HEK293 (cell line): ENCODE results near the gene CLIP3.

Experiments
- CTCF ChIA-PET: fragments of 350-600 bp; formaldehyde crosslinking; extraction: SDS; loops from one replicate; lab custom pipeline; 2021; ENCODE audit warnings: antibody characterized with exemption; lab: Yijun Ruan, JAX
- POLR2A ChIA-PET: fragments of 300-600 bp; formaldehyde crosslinking; extraction: SDS; loops from one replicate; lab custom pipeline; 2020; ENCODE audit warnings: antibody characterized with exemption, inconsistent platforms; lab: Yijun Ruan, JAX
- H3K27ac ChIP-seq: fragments of 200-500 bp; sonication (Bioruptor generic); 2 replicates; pipeline ENCODE4 v1.5.1; 2014; ENCODE audit warnings: low read depth, low read length, control low read depth, inconsistent platforms; ENCODE audit errors: extremely low read depth
- H3K36me3 ChIP-seq, 2 experiments: fragments of 200-500 bp in 1 of 2; sonication (Bioruptor generic) in 1 of 2; 1 replicate in 1 of 2; 2 replicates in 1 of 2; pipeline ENCODE4 v1.5.1; 2014 to 2017; ENCODE audit warnings: inconsistent platforms in 2 of 2, low read length in 2 of 2; ENCODE audit not compliant: control insufficient read depth in 2 of 2, insufficient read depth in 1 of 2
- H3K4me1 ChIP-seq: fragments of 200-500 bp; sonication (Bioruptor generic); 2 replicates; pipeline ENCODE4 v1.5.1; 2014; ENCODE audit warnings: mild to moderate bottlenecking, low read length, inconsistent platforms; ENCODE audit not compliant: control insufficient read depth, insufficient read depth
- H3K4me3 ChIP-seq: 2 replicates; pipeline ENCODE4 v1.5.1; 2011; ENCODE audit warnings: low read depth, mild to moderate bottlenecking, control low read depth, low read length, moderate library complexity
- H3K9me3 ChIP-seq: fragments of 200-500 bp; sonication (Bioruptor generic); 2 replicates; pipeline ENCODE4 v1.5.1; 2014; ENCODE audit warnings: low read depth, low read length, inconsistent platforms; ENCODE audit not compliant: control insufficient read depth, insufficient read depth
- FEZF1 ChIP-seq: fragments of 450-650 bp; formaldehyde crosslinking; IDR thresholded peaks from 2 replicates; pipeline ENCODE4 v1.5.1; 2016; ENCODE audit warnings: missing biosample characterization, missing genetic modification characterization
- PRDM1 ChIP-seq: fragments of 450-650 bp; formaldehyde crosslinking; IDR thresholded peaks from 2 replicates; pipeline ENCODE4; 2016; ENCODE audit warnings: missing biosample characterization, missing genetic modification characterization
- ZBTB1 ChIP-seq: fragments of 450-650 bp; formaldehyde crosslinking; IDR thresholded peaks from 2 replicates; pipeline ENCODE4 v1.5.1; 2016; ENCODE audit warnings: missing biosample characterization, missing genetic modification characterization
- ZBTB48 ChIP-seq: fragments of 450-650 bp; formaldehyde crosslinking; IDR thresholded peaks from 2 replicates; pipeline ENCODE4 v1.5.1; 2016; ENCODE audit warnings: missing biosample characterization, missing genetic modification characterization
- ZBTB6 ChIP-seq: fragments of 450-650 bp; formaldehyde crosslinking; IDR thresholded peaks from 2 replicates; pipeline ENCODE4 v1.5.1; 2017; ENCODE audit warnings: missing biosample characterization, missing genetic modification characterization
- ZBTB7A ChIP-seq: fragments of 450-650 bp; formaldehyde crosslinking; IDR thresholded peaks from 2 replicates; pipeline ENCODE4 v1.5.1; 2016; ENCODE audit warnings: low read depth, missing biosample characterization, missing genetic modification characterization
- ZFHX2 ChIP-seq: fragments of 450-650 bp; formaldehyde crosslinking; conservative IDR thresholded peaks from 2 replicates; pipeline ENCODE4 v1.5.1; 2016; ENCODE audit warnings: missing biosample characterization, missing genetic modification characterization
- ZFP69B ChIP-seq: fragments of 450-650 bp; formaldehyde crosslinking; IDR thresholded peaks from 2 replicates; pipeline ENCODE4 v1.5.1; 2016; ENCODE audit warnings: missing biosample characterization, missing genetic modification characterization
- ZNF18 ChIP-seq: fragments of 450-650 bp; formaldehyde crosslinking; IDR thresholded peaks from 2 replicates; pipeline ENCODE4 v1.5.1; 2016; ENCODE audit warnings: missing biosample characterization, missing genetic modification characterization
- ZNF239 ChIP-seq: fragments of 450-650 bp; formaldehyde crosslinking; IDR thresholded peaks from 2 replicates; pipeline ENCODE4 v1.5.1; 2016; ENCODE audit warnings: missing biosample characterization, missing genetic modification characterization
- ZNF585B ChIP-seq: fragments of 450-650 bp; formaldehyde crosslinking; IDR thresholded peaks from 2 replicates; pipeline ENCODE4 v1.5.1; 2016; ENCODE audit warnings: missing biosample characterization, missing genetic modification characterization
- ZNF600 ChIP-seq: fragments of 450-650 bp; formaldehyde crosslinking; IDR thresholded peaks from 2 replicates; pipeline ENCODE4 v1.5.1; 2016; ENCODE audit warnings: missing biosample characterization, missing genetic modification characterization
- ZNF623 ChIP-seq: fragments of 450-650 bp; formaldehyde crosslinking; IDR thresholded peaks from 2 replicates; pipeline ENCODE4 v1.5.1; 2016; ENCODE audit warnings: missing biosample characterization, missing genetic modification characterization
- ZNF624 ChIP-seq: fragments of 450-650 bp; formaldehyde crosslinking; IDR thresholded peaks from 2 replicates; pipeline ENCODE4 v1.5.1; 2017; ENCODE audit warnings: missing biosample characterization, missing genetic modification characterization
- ZNF76 ChIP-seq: fragments of 450-650 bp; formaldehyde crosslinking; IDR thresholded peaks from 2 replicates; pipeline ENCODE4; 2016; ENCODE audit warnings: low read depth, missing biosample characterization, missing genetic modification characterization, borderline replicate concordance
- TF ChIP-seq, protein P1 (sequence below): fragments of 450-650 bp; formaldehyde crosslinking; IDR thresholded peaks from 2 replicates; pipeline ENCODE4 v1.5.1; 2016; ENCODE audit warnings: missing biosample characterization, missing genetic modification characterization
- TF ChIP-seq, protein P2 (sequence below): fragments of 450-650 bp; formaldehyde crosslinking; optimal IDR thresholded peaks from 2 replicates; pipeline ENCODE3; 2016; ENCODE audit warnings: missing biosample characterization, mild to moderate bottlenecking, missing genetic modification characterization
- TF ChIP-seq, protein P3 (sequence below): fragments of 450-650 bp; formaldehyde crosslinking; IDR thresholded peaks from 2 replicates; pipeline ENCODE4 v1.5.1; 2016; ENCODE audit warnings: missing biosample characterization, missing genetic modification characterization
- TF ChIP-seq, protein P4 (sequence below): sonication (generic); formaldehyde crosslinking; IDR thresholded peaks from 2 replicates; pipeline ENCODE4 v1.8.1; 2022; ENCODE audit warnings: mild to moderate bottlenecking, moderate library complexity, missing genetic modification reagents

CLIP3 gene

DNA sequence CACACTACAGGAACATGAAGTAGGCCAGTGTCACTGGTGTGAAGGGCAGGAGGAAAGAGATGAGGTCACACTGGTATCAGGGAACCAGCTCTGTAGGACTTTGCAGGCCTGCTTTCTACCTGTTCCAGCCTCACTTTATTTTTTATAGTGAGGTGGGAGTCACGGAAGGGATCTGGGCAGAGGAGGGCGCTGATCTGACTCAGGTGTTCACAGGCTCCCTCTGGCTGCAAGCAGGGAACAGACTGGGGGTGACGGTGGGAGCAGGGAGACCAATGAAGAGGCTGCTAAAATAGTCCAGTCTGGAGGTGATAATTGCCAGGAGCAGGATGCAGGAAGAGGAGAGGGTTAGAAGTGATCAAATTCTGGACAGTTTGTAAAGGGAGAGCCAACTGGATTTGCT lies 18.6 kb upstream of the CLIP3 start (continued):
- 0 out of 2 replicates have a peak, but pooled peaks have one; percentile 13 for TF ChIP-seq ZNF18 (tag by site-specific recombination)
- TF ChIP-seq, all 188 proteins: peak for 6

GRCh38 chr19:36049080-36049698 lies 16.5 kb upstream of the CLIP3 start:
- TF ChIP-seq ZNF600 (tag by site-specific recombination), result no peak
- peak; percentile 16; the same call in 1 of the 2 replicates for TF ChIP-seq FEZF1
- TF ChIP-seq ZBTB6 (tag by site-specific recombination), result peak; percentile 56; the same call in 1 of the 2 replicates
- TF ChIP-seq, protein P1, sequence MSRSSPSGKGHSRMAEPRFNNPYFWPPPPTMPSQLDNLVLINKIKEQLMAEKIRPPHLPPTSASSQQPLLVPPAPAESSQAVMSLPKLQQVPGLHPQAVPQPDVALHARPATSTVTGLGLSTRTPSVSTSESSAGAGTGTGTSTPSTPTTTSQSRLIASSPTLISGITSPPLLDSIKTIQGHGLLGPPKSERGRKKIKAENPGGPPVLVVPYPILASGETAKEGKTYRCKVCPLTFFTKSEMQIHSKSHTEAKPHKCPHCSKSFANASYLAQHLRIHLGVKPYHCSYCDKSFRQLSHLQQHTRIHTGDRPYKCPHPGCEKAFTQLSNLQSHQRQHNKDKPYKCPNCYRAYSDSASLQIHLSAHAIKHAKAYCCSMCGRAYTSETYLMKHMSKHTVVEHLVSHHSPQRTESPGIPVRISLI (tag by site-specific recombination), result 0 out of 2 replicates have a peak, but pooled peaks have one; percentile 50
- CTCF ChIA-PET, result interaction anchor here (0.7 to 0.8 kb wide), 2 partner anchors 12 to 167 kb away, joined by 3 read pairs; no protein-coding TSS in a partner anchor
- H3K27ac ChIP-seq, result no peak overlapping the region

GRCh38 chr19:36047835-36048234 lies 15.2 kb upstream of the CLIP3 start:
- Histone ChIP-seq H3K4me3 (no peak overlapping the region), H3K36me3 (peaks cover 7 to 71% of the 10 kb centered on the region in 2 experiments), H3K27ac (no peak overlapping the region), H3K9me3 (no peaks in the 10 kb centered on the region; the same call in none of the 2 replicates), H3K4me1 (peaks cover 8% of the 10 kb centered on the region; the same call in 1 of the 2 replicates)
- POLR2A ChIA-PET, result interaction anchor here (0.6 to 0.7 kb wide), 2 partner anchors 9 to 50 kb away, joined by 3 read pairs; no protein-coding TSS in a partner anchor
- CTCF ChIA-PET, result interaction anchor here (0.6 kb wide), 1 partner anchor 90 kb away, joined by 3 read pairs; no protein-coding TSS in a partner anchor
- peak; percentile 77 for TF ChIP-seq PRDM1 (tag by site-specific recombination)
- TF ChIP-seq ZBTB48 (tag by site-specific recombination), result no peak
- no peak for TF ChIP-seq ZNF239 (tag by site-specific recombination)
- TF ChIP-seq ZBTB7A (tag by site-specific recombination), result no peak

More at GRCh38 chr19:36049080-36049698, 16.5 kb upstream of the CLIP3 start:
- no peaks in the 10 kb centered on the region; the same call in none of the 2 replicates for H3K9me3 ChIP-seq
- peaks cover 7 to 62% of the 10 kb centered on the region in 2 experiments for H3K36me3 ChIP-seq
- H3K4me1 ChIP-seq, result peaks cover 14% of the 10 kb centered on the region
- POLR2A ChIA-PET, result no interaction called here
- H3K4me3 ChIP-seq, result no peak overlapping the region

DNA sequence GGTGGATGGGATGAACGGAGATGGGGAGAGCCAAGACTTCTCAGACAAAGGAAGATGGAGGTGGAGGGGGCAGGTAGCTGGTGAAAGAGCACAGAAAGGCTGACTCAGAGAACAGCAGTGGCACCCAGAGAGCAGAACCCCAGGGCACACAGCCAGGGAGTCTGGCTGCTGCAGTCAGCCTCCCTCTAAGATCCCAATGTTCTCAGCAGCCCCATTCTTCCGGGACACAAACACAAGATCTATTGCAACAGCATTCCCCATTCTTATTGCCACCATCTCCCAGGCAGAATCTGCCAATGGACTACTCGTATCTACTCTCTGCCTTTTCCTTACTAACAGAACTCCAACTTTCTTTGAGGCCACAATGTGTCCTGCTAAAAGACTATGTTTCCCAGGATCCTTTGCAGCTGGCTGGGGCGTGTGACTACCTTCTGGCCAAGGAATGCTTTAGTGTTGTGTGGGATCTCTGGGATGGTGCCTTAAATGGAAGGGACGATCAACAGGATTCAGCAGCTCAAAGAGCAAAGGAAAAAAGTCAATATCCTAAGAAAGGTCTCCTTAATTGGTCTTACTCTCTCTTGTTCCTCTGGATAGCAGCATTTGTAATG lies 13.9 kb upstream of the CLIP3 start:
- Histone ChIP-seq H3K4me3 (no peak overlapping the region), H3K36me3 (peaks cover 7 to 79% of the 10 kb centered on the region in 2 experiments), H3K27ac (peak overlapping the region; percentile 37; the same call in 1 of the 2 replicates), H3K4me1 (peaks cover 7% of the 10 kb centered on the region; the same call in 1 of the 2 replicates), H3K9me3 (no peaks in the 10 kb centered on the region; the same call in none of the 2 replicates)
- CTCF ChIA-PET, result interaction anchor here (0.6 to 0.9 kb wide), 2 partner anchors 11 to 991 kb away, joined by 3 read pairs; no protein-coding TSS in a partner anchor
- POLR2A ChIA-PET, result interaction anchor here (0.6 kb wide), 1 partner anchor 101 kb away, joined by 3 read pairs; no protein-coding TSS in a partner anchor
- TF ChIP-seq ZBTB1 (tag by site-specific recombination) (no peak), ZFP69B (tag by site-specific recombination) (no peak), ZNF585B (tag by site-specific recombination) (no peak), ZFHX2 (no peak), ZNF624 (no peak), ZNF76 (tag by site-specific recombination) (no peak), ZNF623 (tag by site-specific recombination) (no peak)
- TF ChIP-seq, protein P2, sequence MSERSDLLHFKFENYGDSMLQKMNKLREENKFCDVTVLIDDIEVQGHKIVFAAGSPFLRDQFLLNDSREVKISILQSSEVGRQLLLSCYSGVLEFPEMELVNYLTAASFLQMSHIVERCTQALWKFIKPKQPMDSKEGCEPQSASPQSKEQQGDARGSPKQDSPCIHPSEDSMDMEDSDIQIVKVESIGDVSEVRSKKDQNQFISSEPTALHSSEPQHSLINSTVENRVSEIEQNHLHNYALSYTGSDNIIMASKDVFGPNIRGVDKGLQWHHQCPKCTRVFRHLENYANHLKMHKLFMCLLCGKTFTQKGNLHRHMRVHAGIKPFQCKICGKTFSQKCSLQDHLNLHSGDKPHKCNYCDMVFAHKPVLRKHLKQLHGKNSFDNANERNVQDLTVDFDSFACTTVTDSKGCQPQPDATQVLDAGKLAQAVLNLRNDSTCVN (tag by site-specific recombination), result no peak
- TF ChIP-seq, protein P3, sequence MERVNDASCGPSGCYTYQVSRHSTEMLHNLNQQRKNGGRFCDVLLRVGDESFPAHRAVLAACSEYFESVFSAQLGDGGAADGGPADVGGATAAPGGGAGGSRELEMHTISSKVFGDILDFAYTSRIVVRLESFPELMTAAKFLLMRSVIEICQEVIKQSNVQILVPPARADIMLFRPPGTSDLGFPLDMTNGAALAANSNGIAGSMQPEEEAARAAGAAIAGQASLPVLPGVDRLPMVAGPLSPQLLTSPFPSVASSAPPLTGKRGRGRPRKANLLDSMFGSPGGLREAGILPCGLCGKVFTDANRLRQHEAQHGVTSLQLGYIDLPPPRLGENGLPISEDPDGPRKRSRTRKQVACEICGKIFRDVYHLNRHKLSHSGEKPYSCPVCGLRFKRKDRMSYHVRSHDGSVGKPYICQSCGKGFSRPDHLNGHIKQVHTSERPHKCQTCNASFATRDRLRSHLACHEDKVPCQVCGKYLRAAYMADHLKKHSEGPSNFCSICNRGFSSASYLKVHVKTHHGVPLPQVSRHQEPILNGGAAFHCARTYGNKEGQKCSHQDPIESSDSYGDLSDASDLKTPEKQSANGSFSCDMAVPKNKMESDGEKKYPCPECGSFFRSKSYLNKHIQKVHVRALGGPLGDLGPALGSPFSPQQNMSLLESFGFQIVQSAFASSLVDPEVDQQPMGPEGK, result no peak
- TF ChIP-seq, protein P4, sequence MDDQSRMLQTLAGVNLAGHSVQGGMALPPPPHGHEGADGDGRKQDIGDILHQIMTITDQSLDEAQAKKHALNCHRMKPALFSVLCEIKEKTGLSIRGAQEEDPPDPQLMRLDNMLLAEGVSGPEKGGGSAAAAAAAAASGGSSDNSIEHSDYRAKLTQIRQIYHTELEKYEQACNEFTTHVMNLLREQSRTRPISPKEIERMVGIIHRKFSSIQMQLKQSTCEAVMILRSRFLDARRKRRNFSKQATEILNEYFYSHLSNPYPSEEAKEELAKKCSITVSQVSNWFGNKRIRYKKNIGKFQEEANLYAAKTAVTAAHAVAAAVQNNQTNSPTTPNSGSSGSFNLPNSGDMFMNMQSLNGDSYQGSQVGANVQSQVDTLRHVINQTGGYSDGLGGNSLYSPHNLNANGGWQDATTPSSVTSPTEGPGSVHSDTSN (CRISPR knock-in tag), result no peak
